HG03280 (cell line): ENCODE results near the gene ASTN2.

Experiments
- ATAC-seq: cut with Tn5 transposase; IDR thresholded peaks from one replicate; pipeline ENCODE4 v1.9.1; 2021; ENCODE audit warnings: mild to moderate bottlenecking, moderate library complexity; ENCODE audit not compliant: unreplicated experiment

ASTN2 gene

DNA sequence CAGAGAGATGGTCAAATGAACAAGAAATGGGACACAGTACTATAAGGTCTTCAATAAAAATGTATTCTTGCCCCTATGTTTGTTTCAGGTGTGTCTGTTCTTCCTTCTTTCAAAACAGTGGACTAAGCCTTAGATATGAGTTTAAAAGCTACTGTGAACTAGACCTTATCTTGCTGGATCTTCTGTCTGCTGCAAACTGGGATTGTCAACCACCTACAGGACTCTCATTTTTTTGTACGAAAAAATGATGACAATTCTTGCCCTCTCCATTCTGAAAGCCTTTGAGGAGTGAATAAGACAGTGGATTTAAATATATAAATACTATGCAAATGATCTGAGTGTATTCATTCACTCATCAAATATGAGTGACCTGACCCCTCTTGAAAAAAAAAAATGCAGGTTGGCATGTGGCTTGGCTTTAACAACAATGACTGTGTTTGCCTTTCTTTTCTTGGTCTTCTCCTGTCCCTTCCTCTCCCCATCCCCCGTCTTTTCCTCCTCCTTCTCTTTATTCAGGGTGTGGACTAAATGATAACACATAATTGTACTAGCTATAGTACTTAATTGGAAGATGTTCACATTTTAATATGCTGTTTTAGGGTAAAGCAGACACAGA lies 963.2 kb downstream of the ASTN2 start:
- ATAC-seq, result no peak

DNA sequence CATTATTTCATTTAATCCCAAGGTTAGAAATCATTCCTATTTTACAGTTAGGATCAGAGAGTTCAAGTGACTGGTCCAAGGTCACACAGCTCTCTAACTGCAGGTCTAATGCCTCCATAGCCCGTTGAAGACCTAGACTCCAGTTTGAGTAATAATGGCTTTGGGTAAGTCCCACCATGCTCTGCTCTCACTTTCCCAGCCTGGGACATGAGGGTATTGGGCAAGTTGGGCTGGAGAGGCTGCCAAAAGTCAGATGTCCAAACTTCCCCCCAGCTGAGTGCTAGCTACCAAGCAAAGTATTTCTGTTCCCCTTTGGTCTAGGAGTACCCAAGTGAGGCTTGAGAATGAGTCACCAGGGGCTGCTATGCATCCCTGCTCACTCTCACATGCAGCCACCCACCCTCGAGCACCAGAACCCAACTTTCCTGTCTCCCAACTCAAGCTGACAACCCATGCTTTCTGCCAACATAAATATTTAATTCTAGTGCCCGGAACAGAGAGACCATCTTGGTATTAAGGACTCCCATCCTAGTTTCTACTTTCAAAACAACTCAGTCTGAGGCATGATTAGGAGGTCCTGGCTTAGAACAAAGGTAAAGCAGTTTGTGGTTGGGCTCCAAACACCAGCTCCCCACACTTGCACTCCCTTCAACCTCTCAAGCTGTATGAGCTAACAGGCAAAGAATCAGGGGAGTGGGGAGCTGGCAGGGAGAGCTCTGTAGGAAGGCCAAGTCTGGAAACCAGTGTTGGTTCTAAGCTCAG lies 964.3 kb downstream of the ASTN2 start:
- peak; percentile 66 for ATAC-seq

DNA sequence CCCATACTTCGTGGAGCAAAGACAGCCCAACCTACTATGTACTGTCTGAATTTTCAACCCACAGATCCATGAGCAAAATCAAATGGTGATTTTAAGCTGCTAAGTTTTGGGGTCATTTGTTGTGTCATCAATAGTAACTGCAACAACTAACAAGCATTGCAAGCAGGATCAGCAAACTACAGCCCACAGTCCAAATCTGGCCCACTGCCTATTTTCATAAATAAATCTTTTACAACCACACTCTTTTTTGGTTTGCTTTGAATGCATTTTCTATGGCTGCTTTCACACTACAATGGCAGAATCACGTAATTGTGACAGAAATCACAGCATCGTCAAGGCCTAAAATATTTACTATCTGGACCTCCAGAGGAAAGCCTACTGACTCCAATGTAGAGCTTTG lies 964.9 kb downstream of the ASTN2 start:
- ATAC-seq, result no peak

DNA sequence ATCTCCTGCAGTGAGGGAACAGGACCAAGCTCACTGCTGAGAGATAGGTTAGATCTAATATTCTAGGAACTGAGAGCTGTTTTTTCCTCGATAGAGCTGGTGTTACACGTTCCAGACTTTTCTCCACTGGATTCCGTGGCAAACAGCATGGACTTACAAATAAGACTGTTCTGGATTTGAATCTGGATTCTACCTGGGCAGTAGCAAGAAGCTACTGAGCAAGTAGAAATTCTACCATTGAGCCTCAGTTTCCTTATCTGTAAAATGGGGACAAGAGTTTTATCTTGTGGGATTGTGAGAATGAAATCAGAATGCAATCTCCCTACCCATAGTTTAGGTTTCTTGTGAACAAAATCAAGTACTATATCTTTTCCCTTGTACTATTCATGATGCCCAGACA lies 966.4 kb downstream of the ASTN2 start:
- ATAC-seq, result no peak

DNA sequence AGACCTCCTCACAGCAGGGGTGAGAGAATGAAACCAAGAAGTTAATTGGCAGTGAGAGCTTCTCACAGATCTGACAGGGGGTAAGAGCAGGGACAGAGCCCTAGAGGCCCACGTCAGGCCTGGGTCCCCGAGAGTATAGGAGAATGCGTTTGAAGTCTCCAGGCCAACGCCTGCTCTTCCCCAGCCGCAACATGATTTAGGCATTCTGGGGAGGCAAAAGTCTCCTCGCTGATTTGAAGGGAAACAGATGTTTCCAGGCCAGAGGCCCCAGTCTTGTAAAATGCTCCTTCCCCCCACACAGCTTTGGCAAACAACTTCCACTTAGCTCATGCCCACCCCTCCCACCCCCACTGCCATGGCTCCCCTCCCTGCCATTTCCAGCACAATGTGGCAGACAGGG lies 966.9 kb downstream of the ASTN2 start:
- no peak for ATAC-seq

DNA sequence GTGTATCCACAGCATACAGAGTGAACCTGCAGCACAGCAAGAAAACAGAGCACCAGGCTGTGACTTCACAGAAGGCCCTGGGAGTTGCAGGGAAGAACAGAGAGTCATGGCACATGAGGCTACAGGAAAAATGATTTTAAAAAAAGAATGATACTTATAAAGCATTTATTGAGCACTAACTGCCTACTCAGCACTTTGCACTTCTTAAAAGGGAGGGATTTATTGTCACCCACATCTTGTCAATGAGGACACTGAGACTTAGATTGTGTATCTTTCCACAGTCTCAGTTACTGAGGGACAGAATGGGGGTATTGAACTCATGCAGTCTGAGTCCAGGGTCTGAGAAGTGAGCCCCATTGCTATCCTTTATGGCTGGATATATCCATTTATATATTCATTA lies 972.3 kb downstream of the ASTN2 start:
- no peak for ATAC-seq

DNA sequence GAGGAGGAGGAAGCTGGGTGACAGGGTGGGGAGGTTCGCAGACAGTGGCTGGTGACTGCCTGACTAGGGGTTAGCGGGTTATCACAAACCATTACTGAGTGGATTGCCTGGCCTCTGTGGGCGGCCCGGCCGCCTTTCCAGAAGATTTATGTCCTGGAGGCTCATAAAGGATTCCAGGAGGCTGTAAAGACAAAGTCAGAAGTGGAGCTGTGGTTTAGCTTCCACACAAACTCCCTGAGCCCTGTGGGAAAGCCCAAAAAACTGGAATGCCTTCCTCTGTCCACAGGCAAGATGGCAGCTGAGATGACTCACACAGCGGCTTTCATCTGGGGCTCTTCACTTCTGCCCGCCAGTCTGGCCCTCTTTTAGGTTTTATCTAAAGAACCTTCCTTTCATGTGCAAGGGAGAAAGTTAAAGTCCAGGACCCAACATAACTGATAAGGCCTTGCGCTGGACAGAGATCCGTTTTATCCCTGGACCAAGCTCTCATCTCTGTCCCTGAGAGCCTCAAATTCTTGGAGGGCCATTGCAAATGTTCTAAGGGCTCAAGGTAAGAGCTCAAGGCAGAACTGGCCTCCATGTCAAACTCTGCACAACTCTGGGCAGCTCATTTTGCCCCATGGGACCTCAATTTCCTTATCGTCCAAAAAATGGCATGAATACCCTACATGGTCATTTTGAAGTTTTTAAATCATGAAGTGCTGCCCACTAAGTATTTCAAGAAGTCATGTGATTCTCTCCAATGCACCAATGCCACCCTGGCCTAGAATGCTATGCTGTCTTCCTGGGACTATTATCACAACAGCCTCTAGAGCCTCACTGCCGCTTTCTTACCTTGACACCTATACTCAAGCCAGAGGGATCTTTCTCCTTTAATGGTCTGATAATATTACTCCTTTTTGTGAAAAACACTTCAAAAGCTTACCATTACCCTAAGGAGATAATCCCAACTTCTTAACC lies 977.2 kb downstream of the ASTN2 start:
- ATAC-seq, result no peak

DNA sequence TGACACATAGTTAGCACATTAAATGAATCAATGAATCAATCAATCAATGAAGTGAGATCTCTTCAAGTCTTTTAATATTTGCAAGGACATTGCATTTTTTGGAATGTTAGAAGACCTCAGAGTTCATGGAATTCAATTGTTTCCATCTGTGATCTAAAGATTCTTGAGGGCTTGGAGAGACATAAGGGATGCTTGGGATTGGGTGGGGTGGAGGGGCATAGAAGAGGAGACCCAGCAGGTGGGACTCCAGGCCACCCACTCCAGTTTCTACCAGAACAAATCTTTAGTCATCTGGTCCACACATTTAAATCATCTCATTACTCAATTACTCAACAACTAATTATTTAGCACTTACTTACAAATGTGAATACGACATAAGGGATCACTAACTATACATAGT lies 978.7 kb downstream of the ASTN2 start:
- no peak for ATAC-seq

DNA sequence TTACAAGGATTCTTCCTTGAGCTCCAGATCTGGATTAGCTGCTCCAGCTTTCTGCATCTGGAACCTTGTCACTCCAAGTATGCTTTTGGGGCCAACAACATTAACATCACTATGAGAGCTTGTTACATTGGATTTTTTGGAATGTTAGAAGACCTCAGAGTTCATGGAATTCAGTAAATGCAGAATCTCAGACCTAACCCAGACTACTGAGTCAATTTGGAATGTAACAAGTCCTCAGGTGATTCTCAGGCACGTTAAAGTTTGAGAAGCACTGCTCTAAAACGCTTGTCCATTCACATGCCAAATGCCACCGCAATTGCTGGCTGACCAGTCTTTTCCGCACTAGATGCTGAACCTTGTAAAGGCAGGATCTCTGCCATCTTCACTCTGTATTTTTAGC lies 979.2 kb downstream of the ASTN2 start:
- no peak for ATAC-seq

DNA sequence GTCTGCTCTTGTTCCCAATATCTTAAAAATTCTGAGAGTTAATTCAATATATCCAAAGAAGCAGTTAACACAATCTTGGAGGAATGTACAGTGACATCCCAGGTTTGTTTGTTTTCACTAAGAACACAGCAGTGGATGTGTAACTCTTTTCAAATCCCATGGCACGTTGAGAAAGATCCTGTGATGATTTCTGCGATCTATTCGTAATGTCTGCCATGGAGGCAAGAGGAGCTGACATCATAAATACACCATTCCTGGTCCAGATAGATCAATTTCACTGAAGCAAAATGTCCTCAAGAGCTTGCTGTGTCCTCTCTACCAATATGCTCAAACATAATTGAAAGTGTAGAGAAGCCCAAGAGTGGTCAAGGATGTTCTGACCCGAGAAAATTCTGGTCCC lies 980.5 kb downstream of the ASTN2 start:
- ATAC-seq, result no peak

DNA sequence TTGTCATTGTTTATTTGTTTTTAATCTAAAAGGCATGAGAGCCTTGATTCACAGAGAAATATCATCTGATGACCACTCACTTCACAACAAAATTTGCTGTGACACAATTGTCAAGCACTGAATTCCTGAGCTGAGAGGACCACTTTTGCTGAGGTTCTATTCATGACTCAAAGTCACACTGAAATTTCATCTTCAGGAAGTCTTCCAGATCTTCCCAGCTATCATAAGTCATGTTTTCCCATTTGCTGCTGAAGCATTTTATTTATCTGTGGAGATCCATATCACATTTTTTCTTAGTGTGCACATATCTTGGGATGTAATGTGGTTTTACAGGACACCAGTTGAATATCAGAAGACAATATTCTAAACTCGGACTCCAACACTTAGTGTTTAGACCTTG lies 982.8 kb downstream of the ASTN2 start:
- no peak for ATAC-seq

DNA sequence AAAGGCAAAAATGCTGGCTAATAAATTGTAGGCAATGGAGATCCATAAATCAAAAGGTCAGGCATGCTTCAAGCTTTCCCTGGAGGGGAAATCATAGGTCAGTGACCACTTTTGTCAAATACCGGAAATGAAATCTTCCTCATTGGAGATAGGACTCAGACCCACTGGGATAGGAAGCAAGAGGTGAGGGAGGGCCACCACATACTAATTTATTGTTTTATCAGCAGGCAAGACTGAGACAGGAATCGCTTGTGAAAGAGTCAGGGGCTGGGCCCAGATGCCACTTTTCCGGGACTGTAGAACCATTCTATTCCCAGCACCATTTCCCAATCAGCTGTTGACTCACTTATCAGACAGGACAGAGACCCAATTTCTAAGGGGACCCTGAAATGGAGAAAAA lies 984.0 kb downstream of the ASTN2 start:
- no peak for ATAC-seq

DNA sequence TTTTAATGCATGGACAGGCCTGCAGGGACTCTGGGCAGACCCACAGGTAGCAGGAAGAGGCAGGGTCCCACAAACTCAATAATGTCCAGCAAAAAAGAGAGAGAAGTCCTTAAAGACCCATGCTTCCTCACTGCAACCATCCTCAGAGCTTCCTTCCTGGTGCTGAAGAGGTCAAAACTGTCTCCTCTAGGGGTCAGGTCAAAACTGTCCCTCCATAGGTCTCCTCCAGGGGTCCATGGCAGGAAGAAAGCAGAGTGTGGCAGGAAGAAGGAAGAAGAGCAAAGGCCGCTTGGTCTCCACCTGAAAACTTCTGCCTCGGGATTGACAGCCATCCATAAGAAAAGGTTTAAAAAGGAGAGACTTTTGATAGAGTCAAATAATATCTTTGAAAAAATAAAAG lies 989.6 kb downstream of the ASTN2 start:
- ATAC-seq, result no peak

DNA sequence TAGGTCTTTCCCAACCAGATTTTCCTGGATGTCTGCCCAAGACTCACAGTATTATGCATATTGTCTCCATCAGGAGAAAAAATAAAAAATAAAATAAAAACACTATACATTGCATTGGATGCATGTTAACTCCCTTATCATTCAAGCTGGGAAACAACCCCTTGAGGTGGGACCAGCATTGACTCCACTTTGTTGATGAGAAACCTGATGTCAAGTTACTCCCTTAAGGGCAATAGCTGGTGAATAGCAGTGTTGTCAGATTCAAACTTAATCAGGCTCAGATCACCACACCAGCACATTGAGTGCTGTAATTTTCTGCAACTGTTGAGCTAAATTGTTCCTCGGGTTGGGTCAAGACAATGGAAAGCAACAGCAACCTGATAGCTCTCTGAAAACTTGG lies 991.7 kb downstream of the ASTN2 start:
- ATAC-seq, result no peak

DNA sequence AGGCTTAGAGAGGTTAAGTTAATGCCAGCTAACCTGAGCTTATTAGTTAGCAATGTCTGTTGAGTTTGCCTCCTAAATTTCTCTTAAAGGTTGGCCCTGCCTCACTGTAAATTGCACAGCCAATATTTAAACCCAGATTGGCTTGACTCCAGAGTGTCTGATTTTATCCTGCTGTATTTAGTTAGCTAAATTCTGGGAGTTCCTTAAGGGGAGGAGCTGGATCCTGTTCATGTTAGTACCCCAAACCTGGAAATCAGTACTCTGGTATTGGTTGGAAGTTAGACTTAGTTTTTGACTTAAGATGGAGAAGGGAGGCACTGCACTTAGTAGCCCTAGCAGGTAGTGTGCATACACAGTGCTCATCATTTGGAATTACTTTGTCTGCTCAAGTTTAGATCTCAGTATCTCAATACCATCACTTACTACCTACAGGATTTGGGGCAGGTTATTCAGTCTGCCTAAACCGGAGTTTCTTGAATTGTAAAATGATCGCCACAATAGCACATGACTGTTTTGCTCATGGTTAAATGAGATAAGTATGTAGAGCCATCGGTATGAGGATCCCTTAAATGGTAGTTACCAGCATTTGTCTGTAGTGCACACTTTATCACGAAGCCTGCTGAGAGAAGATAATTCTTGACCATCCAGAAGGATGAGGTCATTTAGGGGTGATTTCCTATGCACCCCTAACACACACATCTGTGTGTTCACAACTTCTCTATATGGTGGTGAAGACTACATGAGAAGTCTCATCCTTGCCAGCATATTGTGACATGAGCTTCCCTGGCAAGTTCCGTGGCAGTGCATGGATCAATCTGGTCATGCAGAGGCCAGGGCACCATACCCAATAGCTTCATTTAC lies 992.5 kb downstream of the ASTN2 start:
- ATAC-seq, result no peak

DNA sequence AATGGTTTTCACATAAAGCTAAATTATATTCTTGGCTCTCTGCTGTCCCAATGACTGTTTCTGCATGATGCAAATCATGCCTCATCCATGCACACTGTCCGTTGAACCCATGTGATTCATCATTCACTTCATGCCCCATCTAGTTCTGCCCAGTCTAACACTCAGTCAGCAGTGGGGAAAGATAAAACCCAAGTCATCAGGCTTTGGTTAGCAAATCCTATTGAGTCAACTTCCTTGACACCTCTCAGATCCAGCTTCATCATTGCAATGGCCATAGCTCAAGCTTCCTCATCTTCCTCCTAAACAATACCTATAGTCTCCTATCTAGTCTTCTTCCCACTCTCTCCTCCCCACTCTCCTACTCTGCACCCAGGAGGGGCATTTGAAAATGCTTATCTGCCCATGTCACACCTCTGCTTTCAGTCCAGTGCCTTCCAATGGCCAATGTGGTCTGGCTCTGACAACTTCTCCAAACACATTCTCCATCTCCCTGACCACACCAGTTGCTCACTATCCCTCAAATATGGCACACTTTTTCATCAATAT lies 993.8 kb downstream of the ASTN2 start:
- no peak for ATAC-seq

DNA sequence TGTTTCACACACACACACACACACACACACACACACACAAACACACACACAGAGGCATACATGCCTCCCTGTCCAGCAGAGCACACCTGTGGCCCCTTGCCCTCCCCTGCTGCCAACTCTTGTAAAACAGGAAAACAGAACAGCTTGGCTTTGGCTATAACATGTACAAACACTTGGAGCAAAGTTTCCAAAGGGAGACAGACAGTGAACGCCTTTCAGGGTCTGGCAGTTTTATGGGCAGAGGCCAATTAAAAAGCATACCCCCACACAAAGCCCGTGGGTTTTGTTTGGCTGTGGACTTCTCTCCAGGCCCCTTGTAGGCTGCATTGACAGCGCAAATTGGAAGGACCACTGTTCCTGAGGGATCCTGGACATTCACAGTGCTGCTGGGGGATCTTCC lies 995.7 kb downstream of the ASTN2 start:
- no peak for ATAC-seq

DNA sequence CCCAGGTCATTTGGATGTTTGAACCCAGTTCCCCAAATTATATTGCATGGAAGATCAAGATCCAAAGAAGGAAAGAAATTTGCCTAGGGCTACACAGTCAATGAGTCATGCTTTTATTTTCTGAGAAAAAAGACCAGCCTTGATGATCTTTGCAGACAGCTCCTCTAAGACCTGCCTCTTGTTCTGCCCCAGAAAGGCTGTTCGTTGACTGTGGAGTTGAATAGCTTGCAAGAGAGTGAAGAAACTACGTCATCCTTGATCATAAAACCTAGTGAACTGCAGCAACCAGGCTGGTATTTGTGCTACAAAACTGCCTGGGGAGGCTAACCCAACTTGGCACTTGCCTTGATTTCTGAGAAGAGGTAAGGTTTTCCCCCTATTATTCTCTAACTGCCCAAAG lies 997.4 kb downstream of the ASTN2 start:
- no peak for ATAC-seq

DNA sequence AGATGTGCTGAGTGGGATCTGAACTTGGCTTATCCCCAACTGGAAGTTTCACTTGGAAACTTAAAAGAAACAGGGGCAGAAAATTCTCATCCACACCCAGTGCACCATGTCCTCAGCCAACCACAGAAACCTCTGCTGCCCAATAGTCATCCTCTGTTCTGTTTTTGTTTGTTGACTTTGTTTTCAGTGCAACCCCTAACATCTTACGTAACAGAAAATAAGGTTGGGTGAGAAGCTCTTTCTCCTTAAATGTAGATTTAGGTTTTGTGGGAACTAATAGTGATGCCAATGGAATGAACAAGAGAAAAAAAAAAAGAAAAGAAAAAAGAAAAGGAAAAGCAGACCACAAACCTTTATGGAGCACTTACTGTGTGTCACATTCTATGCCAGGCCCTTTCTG lies 998.4 kb downstream of the ASTN2 start:
- ATAC-seq, result no peak

DNA sequence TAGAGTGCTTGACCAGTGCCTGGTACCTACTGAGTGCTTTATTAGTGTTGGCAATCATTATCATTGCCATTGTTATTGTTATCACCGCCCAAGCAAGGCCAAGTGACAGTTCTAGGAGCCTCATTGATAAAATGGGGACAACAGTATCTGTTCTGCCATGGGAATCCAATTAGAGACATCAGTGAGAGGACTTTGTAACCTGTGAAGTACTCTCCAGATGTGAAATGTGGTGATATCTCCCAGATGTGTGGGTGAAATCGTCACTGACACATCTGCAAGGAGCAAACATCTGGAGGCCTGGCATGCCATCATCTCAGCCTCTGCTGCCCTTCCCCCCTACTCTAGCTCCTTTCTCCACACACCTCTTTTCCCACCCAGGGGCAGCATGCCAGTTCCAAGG lies 1000.5 kb downstream of the ASTN2 start:
- ATAC-seq, result no peak

DNA sequence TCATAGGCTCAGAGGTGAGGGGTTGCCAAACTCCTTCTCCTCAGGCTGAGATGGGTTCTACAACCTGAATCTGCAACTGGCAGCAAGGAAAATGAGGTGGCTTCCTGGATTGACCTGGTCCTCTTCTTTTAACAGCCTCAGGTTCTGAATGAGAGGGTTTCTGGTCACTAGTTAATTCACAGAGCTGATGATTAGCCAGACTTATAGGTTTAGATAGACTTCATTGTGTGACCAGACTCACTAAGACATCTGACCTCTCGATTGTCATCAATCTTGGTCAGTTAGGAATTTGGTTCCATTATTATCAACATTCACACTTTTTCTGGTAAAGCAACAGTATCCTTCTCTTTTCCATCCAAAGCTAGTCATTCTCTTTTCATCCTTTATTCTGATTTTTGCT lies 1003.4 kb downstream of the ASTN2 start:
- no peak for ATAC-seq
